Peyer's patch (tissue), 4 donors: Measurements from ENCODE around the gene CNOT3.

ENCODE experiments used
- CTCF ChIP-seq, 6 experiments: fragments of 450-650 bp in 4 of 6; fragments of 200-600 bp in 2 of 6; sonication (generic) in 1 of 6; IDR thresholded peaks; one replicate each; pipeline ENCODE4 v1.5.1; 2017 to 2019; ENCODE audit warnings: antibody characterized with exemption in 6 of 6, mild to moderate bottlenecking in 3 of 6, moderate library complexity in 1 of 6
- POLR2A ChIP-seq, 2 donors: fragments of 450-650 bp; IDR thresholded peaks; one replicate each; pipeline ENCODE4 v1.5.1; 2017; ENCODE audit warnings: antibody characterized with exemption in 2 of 2, mild to moderate bottlenecking in 2 of 2, moderate library complexity in 2 of 2

GRCh38 chr19:54179921-54180461 lies 42.4 kb downstream of the CNOT3 start:
- TF ChIP-seq CTCF (IDR thresholded peaks at IDR 0.05) (peak in 4 of 6 experiments; percentile 18 to 67 (median 62)), POLR2A (IDR thresholded peaks at IDR 0.05) (no peak)
